ENCODE data around the gene CLCN1.

DNA sequence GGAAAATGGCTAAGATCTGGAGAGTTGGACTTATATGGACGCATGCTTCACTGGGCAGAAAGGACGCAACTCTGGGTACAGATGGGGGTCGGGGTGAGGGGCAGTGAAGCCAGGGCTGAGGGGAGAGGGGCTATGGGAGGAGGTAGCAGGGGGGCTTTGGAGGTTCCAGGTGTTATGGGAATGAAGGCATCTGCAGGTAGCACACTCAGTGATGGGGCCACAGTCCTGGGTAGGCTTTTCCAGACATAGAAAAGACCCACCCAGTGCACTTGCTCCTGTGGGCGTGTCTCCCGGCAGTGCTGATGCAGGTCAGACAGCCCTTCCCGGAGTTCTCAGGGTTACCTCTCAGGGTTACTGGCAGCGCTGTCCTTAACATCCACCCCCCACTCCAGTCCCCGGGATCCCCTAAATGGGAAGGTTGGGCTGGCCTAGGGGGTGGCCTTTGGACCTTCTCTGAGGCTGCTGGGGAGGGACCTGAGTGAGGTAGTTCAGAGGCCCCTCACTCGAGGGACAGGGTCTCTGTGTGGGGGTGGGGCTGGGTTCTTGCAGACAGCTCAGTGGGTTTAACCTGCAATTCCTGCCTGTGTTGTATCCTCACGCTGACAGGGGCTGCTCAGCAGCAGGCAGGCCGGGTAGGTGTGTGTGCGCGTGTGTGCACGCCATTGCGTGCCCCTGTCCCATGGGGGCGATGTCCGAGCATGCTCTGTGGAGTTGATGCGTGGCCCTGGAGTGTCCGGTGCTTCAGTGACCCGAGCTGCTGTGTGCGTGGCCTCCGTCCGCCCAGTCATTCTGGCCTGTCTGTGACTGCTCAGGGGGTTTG lies 71.5 kb downstream of the CLCN1 start:
- TF ChIP-seq, protein P1, sequence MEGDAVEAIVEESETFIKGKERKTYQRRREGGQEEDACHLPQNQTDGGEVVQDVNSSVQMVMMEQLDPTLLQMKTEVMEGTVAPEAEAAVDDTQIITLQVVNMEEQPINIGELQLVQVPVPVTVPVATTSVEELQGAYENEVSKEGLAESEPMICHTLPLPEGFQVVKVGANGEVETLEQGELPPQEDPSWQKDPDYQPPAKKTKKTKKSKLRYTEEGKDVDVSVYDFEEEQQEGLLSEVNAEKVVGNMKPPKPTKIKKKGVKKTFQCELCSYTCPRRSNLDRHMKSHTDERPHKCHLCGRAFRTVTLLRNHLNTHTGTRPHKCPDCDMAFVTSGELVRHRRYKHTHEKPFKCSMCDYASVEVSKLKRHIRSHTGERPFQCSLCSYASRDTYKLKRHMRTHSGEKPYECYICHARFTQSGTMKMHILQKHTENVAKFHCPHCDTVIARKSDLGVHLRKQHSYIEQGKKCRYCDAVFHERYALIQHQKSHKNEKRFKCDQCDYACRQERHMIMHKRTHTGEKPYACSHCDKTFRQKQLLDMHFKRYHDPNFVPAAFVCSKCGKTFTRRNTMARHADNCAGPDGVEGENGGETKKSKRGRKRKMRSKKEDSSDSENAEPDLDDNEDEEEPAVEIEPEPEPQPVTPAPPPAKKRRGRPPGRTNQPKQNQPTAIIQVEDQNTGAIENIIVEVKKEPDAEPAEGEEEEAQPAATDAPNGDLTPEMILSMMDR (conservative IDR thresholded peaks at IDR 0.05; ENCODE audit: low read depth, low read length), result 0 out of 2 replicates have a peak, but pooled peaks have one; percentile 15
- no peak for TF ChIP-seq EZH2 (IDR thresholded peaks at IDR 0.05; ENCODE audit: borderline replicate concordance, low read depth, low read length, poor library complexity, severe bottlenecking)

Measured in A673 (cell line).